Stomach (tissue), 4 donors: ENCODE results near the gene ITGB7.

Source experiments
- CTCF ChIP-seq, 7 experiments: fragments of 450-650 bp in 4 of 7; fragments of 200-600 bp in 3 of 7; sonication (generic) in 3 of 7; IDR thresholded peaks; one replicate each; pipeline ENCODE4 v1.5.1; 2016 to 2019; ENCODE audit warnings: antibody characterized with exemption in 7 of 7, control low read depth in 2 of 7, mild to moderate bottlenecking in 1 of 7
- EP300 ChIP-seq: sonication (generic); formaldehyde crosslinking; IDR thresholded peaks from one replicate; pipeline ENCODE4 v1.6.1; 2017; ENCODE audit warnings: antibody characterized with exemption
- POLR2A ChIP-seq, 4 donors: fragments of 450-650 bp; IDR thresholded peaks; one replicate each; pipeline ENCODE4 v1.6.1; 2016; ENCODE audit warnings: antibody characterized with exemption in 4 of 4, control low read depth in 2 of 4, mild to moderate bottlenecking in 1 of 4, moderate library complexity in 1 of 4

DNA sequence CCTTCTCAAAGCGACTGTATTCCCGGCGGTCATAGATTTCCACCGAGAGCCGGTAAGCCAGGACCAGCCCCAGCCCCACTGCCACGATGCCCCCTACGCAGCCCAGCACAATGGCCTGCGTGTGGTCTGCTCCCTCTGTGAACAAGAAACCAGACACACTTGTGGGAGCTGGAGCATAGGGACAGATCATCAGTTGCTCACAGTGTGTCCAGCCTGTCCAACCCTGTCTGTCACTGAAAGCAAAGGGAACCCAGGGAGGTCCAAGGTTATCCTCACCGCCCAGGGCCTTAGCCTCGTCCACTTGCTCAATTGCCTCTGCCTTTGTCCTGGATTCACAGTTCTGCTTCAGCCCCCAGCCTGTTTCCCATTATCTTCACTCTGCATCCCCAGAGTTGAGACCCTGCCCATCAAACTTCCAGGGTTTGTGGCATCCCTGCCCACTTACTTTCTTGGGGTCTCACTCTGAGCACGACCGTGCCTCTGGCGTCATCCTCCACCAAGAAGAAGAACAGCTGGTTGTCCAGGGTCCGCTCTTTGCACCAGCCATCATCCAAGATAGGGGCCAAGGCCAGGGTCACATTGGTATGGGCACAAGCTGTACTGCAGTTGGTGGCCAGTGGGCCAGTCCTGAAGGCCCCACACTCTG lies 15.0 kb downstream of the ITGB7 start:
- TF ChIP-seq CTCF (IDR thresholded peaks at IDR 0.05) (no peak), POLR2A (IDR thresholded peaks at IDR 0.05) (no peak), EP300 (no peak)
